Small intestine (tissue), 7 donors: ENCODE results near the gene CDC123. TPM values are rescaled to one million over a fixed set of nuclear protein-coding genes. Genes with fewer than 3 reads are reported as not detected.
A peak's percentile ranks its signal among the peaks of the same experiment; 100 is the strongest.
"Not testable (repeated sequence)": the region's sequence is repeated elsewhere in the genome, so short reads cannot be mapped to it uniquely, and the experiment has no call there.

Experiments
- DNase-seq, 2 donors: peaks; one replicate each; pipeline versions ENCODE4 v3.0.0 to v3.0.0-alpha.2; 2013
- FAIRE-seq: peaks from 2 replicates; lab custom pipeline; 2012; peaks lifted over from hg19 to GRCh38; lab: Jason Lieb, UNC
- H3K27ac ChIP-seq, 3 donors: one replicate each; pipeline ENCODE4 v1.5.1; 2013; ENCODE audit warnings: low read length in 2 of 3, mild to moderate bottlenecking in 2 of 3, control low read depth in 1 of 3, inconsistent platforms in 1 of 3, low read depth in 1 of 3, moderate library complexity in 1 of 3
- H3K27me3 ChIP-seq, 3 donors: one replicate each; pipeline ENCODE4 v1.6.1; 2013; ENCODE audit warnings: low read length in 3 of 3, inconsistent platforms in 1 of 3; ENCODE audit not compliant: control insufficient read depth in 3 of 3, insufficient read depth in 3 of 3
- H3K36me3 ChIP-seq, 3 donors: one replicate each; pipeline ENCODE4 v1.6.1; 2013; ENCODE audit warnings: low read length in 3 of 3, inconsistent platforms in 1 of 3, low read depth in 1 of 3, mild to moderate bottlenecking in 1 of 3, moderate library complexity in 1 of 3; ENCODE audit not compliant: control insufficient read depth in 3 of 3, insufficient read depth in 2 of 3
- H3K4me1 ChIP-seq, 3 donors: one replicate each; pipeline ENCODE4 v1.6.1; 2013; ENCODE audit warnings: low read length in 2 of 3, inconsistent platforms in 1 of 3, low read depth in 1 of 3, mild to moderate bottlenecking in 1 of 3, moderate library complexity in 1 of 3; ENCODE audit not compliant: control insufficient read depth in 3 of 3, insufficient read depth in 2 of 3
- H3K4me3 ChIP-seq, 3 donors: one replicate each; pipeline ENCODE4 v1.5.1; 2013; ENCODE audit warnings: low read length in 3 of 3, control low read depth in 1 of 3, inconsistent platforms in 1 of 3, low read depth in 1 of 3, mild to moderate bottlenecking in 1 of 3, moderate library complexity in 1 of 3
- H3K9me3 ChIP-seq, 2 donors: one replicate each; pipeline ENCODE4 v1.6.1; 2013; ENCODE audit warnings: low read depth in 1 of 2, low read length in 1 of 2; ENCODE audit not compliant: control insufficient read depth in 2 of 2, insufficient read depth in 1 of 2
- WGBS, 3 donors: extraction: QIAGEN DNeasy Blood & Tissue Kit; methylation state at CpG; one replicate each; pipeline ENCODE4 v1.1.7; 2013; 5-methylcytosine and 5-hydroxymethylcytosine counted together
- polyA plus RNA-seq, 4 donors: library from polyadenylated mRNA; stranded (reverse) in 3 of 4; unstranded in 1 of 4; fragments of 200-250 nt in 3 of 4; fragments of 120-200 nt in 1 of 4; gene quantifications; one replicate each; pipeline versions ENCODE4 v1.2.1 to v1.2.3, GENCODE V29; 2013
- donor health status: healthy with polysubstance abuse.
- donor health status: control.
- donor health status: control.
- donor health status: Bipolar disorder and iron deficiency.
- donor health status: healthy.

Gene CDC123
- polyA plus RNA-seq, 4 donors: 40.0 to 66.2 (median 48.1) TPM

DNA sequence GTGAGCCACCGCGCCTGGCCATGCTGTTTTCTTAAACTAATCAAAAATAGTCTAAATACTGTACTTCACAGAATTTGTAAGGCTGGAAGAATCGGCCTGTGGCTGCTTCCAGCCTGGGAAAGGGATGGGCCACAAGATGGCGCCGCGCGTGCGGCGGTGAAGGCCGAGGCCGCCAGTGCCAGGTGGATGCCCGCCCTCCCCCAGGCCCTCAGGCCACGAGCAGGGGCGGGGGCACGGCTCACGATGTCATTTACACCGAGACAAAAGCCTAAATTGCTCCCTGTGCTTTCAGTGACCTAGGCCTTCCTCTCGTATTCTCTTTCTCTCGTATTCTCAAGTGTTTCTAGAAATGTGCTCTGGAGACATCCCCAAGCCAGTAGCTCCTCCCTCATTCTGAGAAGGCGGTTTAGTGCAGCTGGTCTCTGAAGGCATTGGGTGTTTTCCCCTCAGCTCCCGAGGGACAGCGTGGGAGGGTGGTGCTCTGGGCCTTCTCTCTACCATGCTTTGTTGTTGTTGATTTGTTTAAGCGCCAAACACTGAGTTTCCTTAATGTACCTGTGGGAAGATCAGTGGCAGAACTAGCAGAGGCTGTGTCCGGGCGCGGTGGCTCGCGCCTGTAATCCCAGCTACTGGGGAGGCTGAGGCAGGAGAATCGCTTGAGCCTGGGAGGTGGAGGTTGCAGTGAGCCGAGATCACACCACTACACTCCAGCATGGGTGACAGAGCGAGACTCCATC, 68.4 kb downstream of the CDC123 start:
- peaks cover 0 to 2% (median 0%) of the 10 kb centered on the region in 3 donors for H3K27me3 ChIP-seq
- WGBS, 3 donors: 21 to 23% (median 22%) methylated on average over 31 of the region's 31 CpGs
- H3K9me3 ChIP-seq: peaks cover 0 to 7% of the 10 kb centered on the region in 2 donors
- H3K4me1 ChIP-seq: peaks cover 0 to 21% (median 3%) of the 10 kb centered on the region in 3 donors
- peak; percentile 65 to 91 for DNase-seq
- H3K36me3 ChIP-seq: no peaks in the 10 kb centered on the region
- FAIRE-seq: no peak
- peak overlapping the region in 2 of 3 donors; percentile 25 to 44 for H3K4me3 ChIP-seq
- peak overlapping the region in 2 of 3 donors; percentile 53 to 75 for H3K27ac ChIP-seq

DNA sequence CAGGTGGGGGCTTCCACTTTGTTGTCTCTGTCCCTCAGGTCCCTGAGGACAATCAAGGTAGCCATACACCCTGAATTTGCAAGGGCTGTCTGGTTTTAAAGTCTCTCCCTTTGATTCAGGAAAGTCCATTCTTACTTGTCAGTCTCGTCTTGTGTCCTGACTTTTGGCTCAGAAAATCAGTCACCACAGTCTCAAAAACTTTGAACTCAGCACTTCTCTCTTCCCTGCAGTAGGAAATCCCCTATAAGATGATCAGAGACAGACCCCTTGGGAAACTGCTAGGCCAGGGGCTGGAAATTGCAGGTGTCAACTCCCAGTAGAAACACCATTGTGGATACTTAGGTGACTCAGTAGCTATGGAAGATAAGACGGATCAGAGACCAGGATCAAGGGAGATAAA, 73.1 kb downstream of the CDC123 start:
- Histone ChIP-seq H3K27me3 (no peaks in the 10 kb centered on the region), H3K9me3 (no peaks in the 10 kb centered on the region), H3K4me1 (peaks cover 0 to 21% (median 3%) of the 10 kb centered on the region in 3 donors), H3K4me3 (no peak overlapping the region), H3K27ac (no peak overlapping the region), H3K36me3 (no peaks in the 10 kb centered on the region)
- WGBS, 3 donors: 67 to 74% (median 73%) methylated on average over 2 of the region's 2 CpGs
- FAIRE-seq: no peak
- no peak for DNase-seq

DNA sequence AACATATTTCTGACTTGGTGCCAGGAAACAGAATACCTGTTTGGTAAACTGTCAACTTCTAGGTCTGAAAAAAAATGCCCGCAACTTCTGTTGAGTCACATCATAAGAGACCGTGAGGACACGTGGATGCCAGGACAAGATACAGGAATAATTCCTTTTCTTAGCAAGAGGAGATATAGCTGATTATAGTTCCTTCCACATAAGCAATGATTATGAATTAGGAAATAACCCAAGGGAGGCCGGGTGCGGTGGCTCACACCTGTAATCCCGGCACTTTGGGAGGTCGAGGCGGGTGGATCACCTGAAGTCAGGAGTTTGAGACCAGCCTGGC, 75.2 kb downstream of the CDC123 start:
- no peak for FAIRE-seq
- Histone ChIP-seq H3K9me3 (no peaks in the 10 kb centered on the region), H3K4me1 (peaks cover 0 to 8% (median 0%) of the 10 kb centered on the region in 3 donors), H3K4me3 (no peak overlapping the region), H3K27ac (no peak overlapping the region), H3K36me3 (no peaks in the 10 kb centered on the region), H3K27me3 (no peaks in the 10 kb centered on the region)
- DNase-seq: no peak
- 85 to 91% (median 87%) methylated on average over 8 of the region's 8 CpGs for WGBS, 3 donors

DNA sequence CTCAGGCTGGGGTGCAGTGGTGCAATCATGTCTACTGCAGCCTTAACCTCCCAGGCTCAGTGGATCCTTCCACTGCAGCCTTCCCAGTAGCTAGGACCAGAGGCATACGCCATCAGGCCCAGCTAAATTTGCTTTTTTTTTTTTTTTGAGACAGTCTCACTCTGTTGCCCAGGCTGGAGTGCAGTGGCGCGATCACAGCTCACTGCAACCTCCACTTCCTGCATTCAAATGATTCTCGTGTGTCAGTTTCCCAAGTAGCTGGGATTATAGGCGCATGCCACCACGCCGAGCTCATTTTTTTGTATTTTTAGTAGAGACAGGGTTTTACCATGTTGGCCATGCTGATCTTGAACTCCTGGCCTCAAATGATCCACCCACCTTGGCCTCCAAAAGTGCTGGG, 81.9 kb downstream of the CDC123 start:
- H3K4me1 ChIP-seq, H3K27me3 ChIP-seq, DNase-seq, H3K9me3 ChIP-seq, H3K4me3 ChIP-seq, FAIRE-seq, H3K27ac ChIP-seq, H3K36me3 ChIP-seq: not testable (repeated sequence)
- WGBS, 3 donors: 78 to 85% (median 81%) methylated on average over 7 of the region's 7 CpGs

DNA sequence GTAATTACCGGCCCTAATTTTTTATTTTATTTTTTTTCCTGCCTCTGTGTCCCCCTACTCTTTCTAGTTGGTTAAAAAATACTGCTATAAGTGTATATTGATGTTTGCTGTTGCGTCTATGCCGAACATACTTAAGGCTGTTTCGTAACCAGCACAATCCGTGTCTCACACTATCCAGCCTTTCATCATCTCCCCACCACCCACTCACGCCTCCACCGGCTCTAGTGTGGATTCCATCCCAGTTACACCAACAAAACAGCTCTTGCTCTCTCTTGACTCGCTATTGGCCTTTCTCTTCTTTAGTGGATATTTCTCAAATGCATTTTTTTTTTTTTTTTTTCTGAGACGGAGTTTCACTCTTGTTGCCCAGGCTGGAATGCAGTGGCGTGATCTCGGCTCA, 83.3 kb downstream of the CDC123 start:
- FAIRE-seq (no peak), DNase-seq (no peak)
- Histone ChIP-seq H3K27me3 (no peaks in the 10 kb centered on the region), H3K27ac (no peak overlapping the region), H3K36me3 (no peaks in the 10 kb centered on the region), H3K4me3 (no peak overlapping the region), H3K4me1 (no peaks in the 10 kb centered on the region), H3K9me3 (no peaks in the 10 kb centered on the region)
- 86 to 97% (median 91%) methylated on average over 11 of the region's 11 CpGs for WGBS, 3 donors

DNA sequence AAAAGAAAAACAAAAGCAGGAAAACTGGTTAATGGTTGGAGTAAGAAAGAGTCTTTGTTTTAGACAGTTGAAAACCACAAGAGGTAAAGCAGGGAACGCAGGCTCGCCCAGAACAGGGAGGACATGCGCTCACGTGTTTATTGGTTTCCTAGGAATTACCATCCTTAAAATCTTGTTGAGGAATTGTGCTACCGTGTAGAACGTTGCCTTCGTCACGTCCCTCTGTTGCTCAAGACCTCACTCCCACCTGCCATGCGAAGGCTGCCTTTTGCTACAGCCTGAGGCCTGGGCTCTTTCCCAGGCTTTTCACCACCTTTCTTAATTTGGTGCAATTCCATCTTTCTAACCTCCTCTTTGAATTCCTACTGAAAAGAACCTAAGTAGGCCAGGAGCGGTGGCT, 91.8 kb downstream of the CDC123 start:
- Histone ChIP-seq H3K36me3 (no peaks in the 10 kb centered on the region), H3K9me3 (no peaks in the 10 kb centered on the region), H3K4me3 (no peak overlapping the region), H3K4me1 (no peaks in the 10 kb centered on the region), H3K27me3 (no peaks in the 10 kb centered on the region), H3K27ac (no peak overlapping the region)
- no peak for FAIRE-seq
- 92 to 95% (median 93%) methylated on average over 10 of the region's 10 CpGs for WGBS, 3 donors
- DNase-seq: no peak

DNA sequence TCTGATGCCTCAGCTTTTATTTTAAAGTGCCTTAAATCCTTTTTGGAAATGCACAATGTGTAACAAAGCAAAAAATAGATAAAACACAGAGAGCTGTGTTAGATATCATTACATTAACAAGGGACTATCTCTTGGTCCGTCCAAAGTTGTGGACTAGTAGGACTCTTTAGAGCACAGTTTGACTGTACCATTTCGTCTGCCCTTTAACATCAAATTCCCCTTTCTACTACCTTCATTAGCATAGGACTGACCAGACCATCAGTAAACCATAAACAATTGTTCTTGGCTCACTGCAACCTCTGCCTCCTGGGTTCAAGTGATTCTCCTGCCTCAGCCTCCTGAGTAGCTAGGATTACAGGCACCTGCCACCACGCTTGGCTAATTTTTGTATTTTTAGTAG, 101.8 kb downstream of the CDC123 start:
- not testable (repeated sequence) for H3K36me3 ChIP-seq, FAIRE-seq, H3K4me3 ChIP-seq, H3K9me3 ChIP-seq, H3K4me1 ChIP-seq, DNase-seq, H3K27ac ChIP-seq, H3K27me3 ChIP-seq
- 84 to 89% (median 87%) methylated on average over 3 of the region's 3 CpGs for WGBS, 3 donors

DNA sequence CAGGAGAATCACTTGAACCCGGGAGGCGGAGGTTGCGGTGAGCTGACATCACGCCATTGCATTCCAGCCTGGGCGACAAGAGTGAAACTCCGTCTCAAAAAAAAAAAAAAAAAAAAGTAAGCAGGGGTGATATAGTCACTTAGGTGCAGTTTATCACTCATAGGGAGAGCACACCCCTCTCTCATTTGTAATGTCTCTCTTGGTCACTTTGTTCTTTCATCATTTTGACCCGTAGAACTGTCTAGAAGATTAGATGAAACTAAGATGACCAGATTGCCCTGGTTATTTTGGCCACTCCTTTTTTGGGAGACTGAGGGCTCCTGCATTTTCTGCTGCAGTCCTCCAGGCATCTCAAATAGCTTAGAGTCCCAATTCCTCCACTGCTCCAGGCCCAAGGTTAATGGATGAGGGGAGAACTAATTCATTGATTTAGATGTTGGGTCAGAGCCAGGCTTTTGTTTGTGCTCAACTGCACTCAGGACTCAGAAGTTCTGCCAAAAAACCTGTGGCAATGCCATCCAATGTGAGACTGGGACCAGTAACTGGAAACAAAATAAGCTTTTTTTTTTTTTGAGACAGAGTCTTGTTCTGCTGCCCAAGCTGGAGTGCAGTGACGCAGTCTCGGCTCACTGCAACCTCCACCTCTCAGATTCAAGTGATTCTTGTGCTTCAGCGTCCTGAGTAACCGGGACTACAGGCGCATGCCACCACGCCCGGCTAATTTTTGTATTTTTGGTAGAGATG, 103.4 kb downstream of the CDC123 start:
- H3K9me3 ChIP-seq: no peaks in the 10 kb centered on the region
- H3K27ac ChIP-seq: no peak overlapping the region
- DNase-seq (no peak), FAIRE-seq (no peak)
- 70 to 93% (median 84%) methylated on average over 13 to 14 of the region's 14 CpGs for WGBS, 3 donors
- H3K4me3 ChIP-seq: no peak overlapping the region
- no peaks in the 10 kb centered on the region for H3K4me1 ChIP-seq
- H3K27me3 ChIP-seq: no peaks in the 10 kb centered on the region
- H3K36me3 ChIP-seq: no peaks in the 10 kb centered on the region
